HL-60 (cell line): ENCODE data around the gene ARFGEF3.

Experiments
- CTCF ChIP-seq: IDR thresholded peaks from one replicate; pipeline ENCODE4 v1.5.1; 2011; ENCODE audit warnings: low read length, control low read depth, inconsistent platforms; ENCODE audit not compliant: insufficient read depth
- GABPA ChIP-seq: IDR thresholded peaks from 2 replicates; pipeline ENCODE4 v1.6.1; 2012; ENCODE audit warnings: low read depth
- REST ChIP-seq: IDR thresholded peaks from 2 replicates; pipeline ENCODE4 v1.6.1; 2012; ENCODE audit warnings: low read depth; ENCODE audit not compliant: insufficient replicate concordance

GRCh38 chr6:138264372-138264880 lies 102.7 kb downstream of the ARFGEF3 start:
- no peak for TF ChIP-seq CTCF
- TF ChIP-seq GABPA = no peak
- TF ChIP-seq REST = no peak
